Liver (tissue), 9 donors: ENCODE measurements around the gene KRTAP1-4. TPM values are rescaled to one million over a fixed set of nuclear protein-coding genes. Genes with fewer than 3 reads are reported as not detected.

Experiments used
- DNase-seq: peaks from one replicate; pipeline ENCODE4 v3.0.0-alpha.2; 2017; ENCODE audit warnings: low spot score
- H3K27ac ChIP-seq, 2 donors: one replicate each; pipeline ENCODE4 v1.7.0; 2013; ENCODE audit warnings: inconsistent platforms in 2 of 2, low read length in 2 of 2, control low read depth in 1 of 2, low read depth in 1 of 2, mild to moderate bottlenecking in 1 of 2
- H3K27me3 ChIP-seq, 4 donors: one replicate each; pipeline versions ENCODE4 v1.6.1 to v1.7.0; 2013; ENCODE audit warnings: low read length in 3 of 4, inconsistent platforms in 1 of 4, mild to moderate bottlenecking in 1 of 4, moderate library complexity in 1 of 4; ENCODE audit not compliant: control insufficient read depth in 4 of 4, insufficient read depth in 4 of 4
- H3K36me3 ChIP-seq, 4 donors: one replicate each; pipeline versions ENCODE4 v1.6.1 to v1.7.0; 2013; ENCODE audit warnings: low read length in 3 of 4, mild to moderate bottlenecking in 3 of 4, low read depth in 1 of 4, moderate library complexity in 1 of 4; ENCODE audit not compliant: control insufficient read depth in 4 of 4, insufficient read depth in 3 of 4
- H3K4me1 ChIP-seq, 4 donors: one replicate each; pipeline versions ENCODE4 v1.6.1 to v1.7.0; 2013; ENCODE audit warnings: low read length in 3 of 4, mild to moderate bottlenecking in 3 of 4, moderate library complexity in 1 of 4; ENCODE audit not compliant: control insufficient read depth in 4 of 4, insufficient read depth in 4 of 4
- H3K4me3 ChIP-seq, 3 donors: one replicate each; pipeline versions ENCODE4 v1.6.1 to v1.7.0; 2013; ENCODE audit warnings: low read length in 3 of 3, control low read depth in 1 of 3, low read depth in 1 of 3, mild to moderate bottlenecking in 1 of 3
- H3K9ac ChIP-seq, 2 donors: one replicate each; pipeline ENCODE4 v1.7.0; 2013; ENCODE audit warnings: low read length in 2 of 2, mild to moderate bottlenecking in 2 of 2, moderate library complexity in 2 of 2, control low read depth in 1 of 2, low read depth in 1 of 2
- H3K9me3 ChIP-seq, 4 donors: one replicate each; pipeline versions ENCODE4 v1.6.1 to v1.7.0; 2013; ENCODE audit warnings: low read length in 3 of 4; ENCODE audit not compliant: control insufficient read depth in 4 of 4
- FOXA2 ChIP-seq: IDR thresholded peaks from 2 replicates; pipeline ENCODE4 v1.6.1; 2016; ENCODE audit warnings: antibody characterized with exemption
- GABPA ChIP-seq, 2 donors: IDR thresholded peaks in 1 of 2; conservative IDR thresholded peaks in 1 of 2; 2 replicates each; pipeline ENCODE4 v1.6.1; 2016; ENCODE audit warnings: antibody characterized with exemption in 2 of 2, mild to moderate bottlenecking in 1 of 2, moderate library complexity in 1 of 2
- HNF4A ChIP-seq, 2 donors: conservative IDR thresholded peaks; 2 replicates each; pipeline ENCODE4 v1.6.1; 2016; ENCODE audit warnings: antibody characterized with exemption in 2 of 2, mild to moderate bottlenecking in 2 of 2
- HNF4G ChIP-seq: IDR thresholded peaks from 2 replicates; pipeline ENCODE4 v1.6.1; 2016; ENCODE audit warnings: antibody characterized with exemption
- JUND ChIP-seq, 2 donors: IDR thresholded peaks; 2 replicates each; pipeline ENCODE4 v1.6.1; 2016; ENCODE audit warnings: antibody characterized with exemption in 2 of 2
- NR2F2 ChIP-seq: IDR thresholded peaks from 2 replicates; pipeline ENCODE4 v1.6.1; 2016; ENCODE audit warnings: antibody characterized with exemption
- RAD21 ChIP-seq, 2 donors: IDR thresholded peaks; 2 replicates each; pipeline ENCODE4 v1.6.1; 2016; ENCODE audit warnings: antibody characterized with exemption in 2 of 2, mild to moderate bottlenecking in 2 of 2
- RXRA ChIP-seq, 2 donors: IDR thresholded peaks; 2 replicates each; pipeline ENCODE4 v1.6.1; 2017 to 2018; ENCODE audit warnings: antibody characterized with exemption in 2 of 2, mild to moderate bottlenecking in 1 of 2
- SP1 ChIP-seq: IDR thresholded peaks from 2 replicates; pipeline ENCODE4 v1.6.1; 2018; ENCODE audit warnings: antibody characterized with exemption, mild to moderate bottlenecking
- TAF1 ChIP-seq: conservative IDR thresholded peaks from 2 replicates; pipeline ENCODE4 v1.6.1; 2016; ENCODE audit warnings: antibody characterized with exemption, mild to moderate bottlenecking
- YY1 ChIP-seq: IDR thresholded peaks from 2 replicates; pipeline ENCODE4 v1.6.1; 2016; ENCODE audit warnings: antibody characterized with exemption, mild to moderate bottlenecking
- ZBTB33 ChIP-seq: IDR thresholded peaks from 2 replicates; pipeline ENCODE4 v1.6.1; 2016; ENCODE audit warnings: antibody characterized with exemption
- WGBS: extraction: QIAGEN DNeasy Blood & Tissue Kit; methylation state at CpG from one replicate; pipeline ENCODE4 v1.1.7; 2013; 5-methylcytosine and 5-hydroxymethylcytosine counted together
- polyA plus RNA-seq, 2 donors: library from polyadenylated mRNA; stranded (reverse) in 1 of 2; unstranded in 1 of 2; fragments of 200-250 nt in 1 of 2; fragments of >200 nt in 1 of 2; fragmentation: Nextera tagmentation in 1 of 2; extraction: Ambion mirVana in 1 of 2; gene quantifications; one replicate each; pipeline versions ENCODE4 v1.2.1 to v1.2.3, GENCODE V29; 2013 to 2015
- total RNA-seq, 2 donors: library from RNA; depleted of rRNA; stranded (reverse); fragments of >200 nt; gene quantifications; one replicate each; pipeline ENCODE4 v1.2.3, GENCODE V29; 2014
- TF ChIP-seq, protein P1 (sequence below): IDR thresholded peaks from 2 replicates; pipeline ENCODE4 v1.6.1; 2016; ENCODE audit warnings: antibody characterized with exemption, mild to moderate bottlenecking
- TF ChIP-seq, protein P2 (sequence below): IDR thresholded peaks from 2 replicates; pipeline ENCODE4 v1.6.1; 2016; ENCODE audit warnings: antibody characterized with exemption
- TF ChIP-seq, protein P3 (sequence below): IDR thresholded peaks from 2 replicates; pipeline ENCODE4 v1.6.1; 2016; ENCODE audit warnings: antibody characterized with exemption
- TF ChIP-seq, protein P4 (sequence below): fragments of 150-350 bp; IDR thresholded peaks from 2 replicates; pipeline ENCODE4 v1.5.1; 2017; ENCODE audit warnings: improper control_type of control experiment, low read depth, low read length; ENCODE audit not compliant: missing input control
- donor health status: healthy.
- donor health status: healthy.
- donor health status: healthy.
- donor health status: healthy.
- donor health status: healthy.

Gene KRTAP1-4
- total and polyA plus RNA-seq, 4 donors: not detected

DNA sequence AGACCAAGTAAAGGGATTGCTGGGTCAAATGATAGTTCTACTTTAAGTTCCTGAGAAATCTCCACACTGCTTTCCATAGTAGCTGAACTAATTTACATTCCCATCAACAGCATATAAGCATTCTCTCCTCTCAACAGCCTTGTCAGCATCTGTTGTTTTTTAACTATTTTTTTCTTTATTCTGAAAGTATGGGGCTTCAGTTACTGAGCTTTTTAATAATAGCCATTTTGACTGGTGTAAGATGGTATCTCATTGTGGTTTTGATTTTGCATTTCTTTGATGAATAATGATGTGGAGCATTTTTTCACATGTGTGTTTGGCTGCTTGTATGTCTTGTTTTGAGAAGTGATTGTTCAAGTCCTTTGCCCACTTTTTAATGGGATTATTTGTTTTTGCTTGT, 22.6 kb upstream of the KRTAP1-4 start:
- Histone ChIP-seq H3K9ac (no peak overlapping the region), H3K27me3 (no peaks in the 10 kb centered on the region), H3K4me1 (no peaks in the 10 kb centered on the region), H3K9me3 (no peaks in the 10 kb centered on the region), H3K36me3 (no peaks in the 10 kb centered on the region), H3K4me3 (no peak overlapping the region), H3K27ac (no peak overlapping the region)
- TF ChIP-seq, protein P1, sequence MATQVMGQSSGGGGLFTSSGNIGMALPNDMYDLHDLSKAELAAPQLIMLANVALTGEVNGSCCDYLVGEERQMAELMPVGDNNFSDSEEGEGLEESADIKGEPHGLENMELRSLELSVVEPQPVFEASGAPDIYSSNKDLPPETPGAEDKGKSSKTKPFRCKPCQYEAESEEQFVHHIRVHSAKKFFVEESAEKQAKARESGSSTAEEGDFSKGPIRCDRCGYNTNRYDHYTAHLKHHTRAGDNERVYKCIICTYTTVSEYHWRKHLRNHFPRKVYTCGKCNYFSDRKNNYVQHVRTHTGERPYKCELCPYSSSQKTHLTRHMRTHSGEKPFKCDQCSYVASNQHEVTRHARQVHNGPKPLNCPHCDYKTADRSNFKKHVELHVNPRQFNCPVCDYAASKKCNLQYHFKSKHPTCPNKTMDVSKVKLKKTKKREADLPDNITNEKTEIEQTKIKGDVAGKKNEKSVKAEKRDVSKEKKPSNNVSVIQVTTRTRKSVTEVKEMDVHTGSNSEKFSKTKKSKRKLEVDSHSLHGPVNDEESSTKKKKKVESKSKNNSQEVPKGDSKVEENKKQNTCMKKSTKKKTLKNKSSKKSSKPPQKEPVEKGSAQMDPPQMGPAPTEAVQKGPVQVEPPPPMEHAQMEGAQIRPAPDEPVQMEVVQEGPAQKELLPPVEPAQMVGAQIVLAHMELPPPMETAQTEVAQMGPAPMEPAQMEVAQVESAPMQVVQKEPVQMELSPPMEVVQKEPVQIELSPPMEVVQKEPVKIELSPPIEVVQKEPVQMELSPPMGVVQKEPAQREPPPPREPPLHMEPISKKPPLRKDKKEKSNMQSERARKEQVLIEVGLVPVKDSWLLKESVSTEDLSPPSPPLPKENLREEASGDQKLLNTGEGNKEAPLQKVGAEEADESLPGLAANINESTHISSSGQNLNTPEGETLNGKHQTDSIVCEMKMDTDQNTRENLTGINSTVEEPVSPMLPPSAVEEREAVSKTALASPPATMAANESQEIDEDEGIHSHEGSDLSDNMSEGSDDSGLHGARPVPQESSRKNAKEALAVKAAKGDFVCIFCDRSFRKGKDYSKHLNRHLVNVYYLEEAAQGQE: no peak
- no peak for TF ChIP-seq JUND (IDR thresholded peaks at IDR 0.05)
- TF ChIP-seq GABPA (IDR thresholded peaks at IDR 0.05 in 1 of 2, conservative IDR thresholded peaks at IDR 0.05 in 1 of 2): no peak
- TF ChIP-seq SP1: no peak
- TF ChIP-seq FOXA2: no peak
- no peak for TF ChIP-seq NR2F2
- TF ChIP-seq, protein P2, sequence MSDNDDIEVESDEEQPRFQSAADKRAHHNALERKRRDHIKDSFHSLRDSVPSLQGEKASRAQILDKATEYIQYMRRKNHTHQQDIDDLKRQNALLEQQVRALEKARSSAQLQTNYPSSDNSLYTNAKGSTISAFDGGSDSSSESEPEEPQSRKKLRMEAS: no peak
- no peak for TF ChIP-seq HNF4G
- TF ChIP-seq RXRA (IDR thresholded peaks at IDR 0.05): no peak
- TF ChIP-seq, protein P3, sequence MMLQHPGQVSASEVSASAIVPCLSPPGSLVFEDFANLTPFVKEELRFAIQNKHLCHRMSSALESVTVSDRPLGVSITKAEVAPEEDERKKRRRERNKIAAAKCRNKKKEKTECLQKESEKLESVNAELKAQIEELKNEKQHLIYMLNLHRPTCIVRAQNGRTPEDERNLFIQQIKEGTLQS: no peak
- TF ChIP-seq ZBTB33: no peak
- no peak for TF ChIP-seq HNF4A (conservative IDR thresholded peaks at IDR 0.05)
- no peak for TF ChIP-seq YY1
- TF ChIP-seq, protein P4, sequence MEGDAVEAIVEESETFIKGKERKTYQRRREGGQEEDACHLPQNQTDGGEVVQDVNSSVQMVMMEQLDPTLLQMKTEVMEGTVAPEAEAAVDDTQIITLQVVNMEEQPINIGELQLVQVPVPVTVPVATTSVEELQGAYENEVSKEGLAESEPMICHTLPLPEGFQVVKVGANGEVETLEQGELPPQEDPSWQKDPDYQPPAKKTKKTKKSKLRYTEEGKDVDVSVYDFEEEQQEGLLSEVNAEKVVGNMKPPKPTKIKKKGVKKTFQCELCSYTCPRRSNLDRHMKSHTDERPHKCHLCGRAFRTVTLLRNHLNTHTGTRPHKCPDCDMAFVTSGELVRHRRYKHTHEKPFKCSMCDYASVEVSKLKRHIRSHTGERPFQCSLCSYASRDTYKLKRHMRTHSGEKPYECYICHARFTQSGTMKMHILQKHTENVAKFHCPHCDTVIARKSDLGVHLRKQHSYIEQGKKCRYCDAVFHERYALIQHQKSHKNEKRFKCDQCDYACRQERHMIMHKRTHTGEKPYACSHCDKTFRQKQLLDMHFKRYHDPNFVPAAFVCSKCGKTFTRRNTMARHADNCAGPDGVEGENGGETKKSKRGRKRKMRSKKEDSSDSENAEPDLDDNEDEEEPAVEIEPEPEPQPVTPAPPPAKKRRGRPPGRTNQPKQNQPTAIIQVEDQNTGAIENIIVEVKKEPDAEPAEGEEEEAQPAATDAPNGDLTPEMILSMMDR: no peak
- TF ChIP-seq RAD21 (IDR thresholded peaks at IDR 0.05): no peak
- no peak for DNase-seq

GRCh38 chr17:41049110-41049509, 19.1 kb upstream of the KRTAP1-4 start:
- WGBS: 55% methylated on average over 2 of the region's 2 CpGs
- TF ChIP-seq, protein P1: no peak
- TF ChIP-seq ZBTB33 (no peak), TAF1 (no peak), GABPA (IDR thresholded peaks at IDR 0.05 in 1 of 2, conservative IDR thresholded peaks at IDR 0.05 in 1 of 2) (no peak)
- TF ChIP-seq, protein P2: no peak
- Histone ChIP-seq H3K4me3 (no peak overlapping the region), H3K36me3 (no peaks in the 10 kb centered on the region), H3K27ac (no peak overlapping the region), H3K27me3 (peaks cover 0 to 3% (median 0%) of the 10 kb centered on the region in 4 donors), H3K4me1 (no peaks in the 10 kb centered on the region), H3K9me3 (no peaks in the 10 kb centered on the region), H3K9ac (no peak overlapping the region)
- no peak for DNase-seq
